ENCODE results near the gene TBC1D17. TPM values are rescaled to one million over a fixed set of nuclear protein-coding genes. Genes with fewer than 3 reads are reported as not detected.
A peak's percentile ranks its signal among the peaks of the same experiment; 100 is the strongest.

TBC1D17 gene
- total and polyA plus RNA-seq, 2 of the 13 experiments (the other 11 are each of a cell fraction or from before 2014, with no cell fraction given) = 9.7 to 16.9 TPM

- TF ChIP-seq HNF1A (IDR thresholded peaks at IDR 0.05; ENCODE audit: low read depth) = no peak
- TF ChIP-seq HNF1A (CRISPR knock-in tag; IDR thresholded peaks at IDR 0.05; ENCODE audit: borderline replicate concordance) = peak; percentile 33; the same call in 1 of the 2 replicates
- TF ChIP-seq ESRRA (CRISPR knock-in tag; IDR thresholded peaks at IDR 0.05; ENCODE audit: low read depth) = peak; percentile 44; the same call in 1 of the 2 replicates
- TF ChIP-seq HDAC2 (CRISPR knock-in tag; IDR thresholded peaks at IDR 0.05) = peak; percentile 12; the same call in 1 of the 2 replicates
- TF ChIP-seq AKAP8 (CRISPR knock-in tag; IDR thresholded peaks at IDR 0.05) = no peak
- TF ChIP-seq SIN3B (IDR thresholded peaks at IDR 0.05; ENCODE audit: low read length) = no peak; the same call in 1 of the 2 replicates
- no peak for TF ChIP-seq SRSF4 (IDR thresholded peaks at IDR 0.05; ENCODE audit: low read depth, low read length, poor library complexity, severe bottlenecking)
- no peak for TF ChIP-seq ZNF30 (CRISPR knock-in tag; IDR thresholded peaks at IDR 0.05)
- TF ChIP-seq MTF1 (CRISPR knock-in tag; IDR thresholded peaks at IDR 0.05) = no peak
- TF ChIP-seq ZNF629 (CRISPR knock-in tag; conservative IDR thresholded peaks at IDR 0.05) = 0 out of 2 replicates have a peak, but pooled peaks have one; percentile 12
- no peak for TF ChIP-seq ZNF646 (CRISPR knock-in tag; IDR thresholded peaks at IDR 0.05)
- TF ChIP-seq POLR2G (IDR thresholded peaks at IDR 0.05; ENCODE audit: low read depth, low read length) = 0 out of 2 replicates have a peak, but pooled peaks have one; percentile 2
- TF ChIP-seq ZNF556 (CRISPR knock-in tag; IDR thresholded peaks at IDR 0.05; ENCODE audit: borderline replicate concordance) = no peak
- no peak for TF ChIP-seq ZFY (CRISPR knock-in tag; IDR thresholded peaks at IDR 0.05)
- TF ChIP-seq LBX2 (CRISPR knock-in tag; IDR thresholded peaks at IDR 0.05; ENCODE audit: borderline replicate concordance) = peak; percentile 66; the same call in 1 of the 2 replicates
- no peak for TF ChIP-seq ZNF781 (CRISPR knock-in tag; IDR thresholded peaks at IDR 0.05; ENCODE audit: borderline replicate concordance, not compliant biosample characterization)
- no peak; the same call in 1 of the 2 replicates for TF ChIP-seq ZNF343 (CRISPR knock-in tag; IDR thresholded peaks at IDR 0.05)
Measured at GRCh38 chr19:49876422-49877019, 981 bp upstream of the TBC1D17 start (continued).
